ENCODE results near the gene KDM2B.
"Not testable (repeated sequence)": the region's sequence is repeated elsewhere in the genome, so short reads cannot be mapped to it uniquely, and the experiment has no call there.

KDM2B gene

GRCh38 chr12:121603581-121603980 lies 22.8 kb upstream of the KDM2B start:
- TF ChIP-seq CTCF (IDR thresholded peaks at IDR 0.05; ENCODE audit: insufficient read depth, low read depth, low read length, missing control alignments): no peak
- no peak overlapping the region for H3K4me3 ChIP-seq (ENCODE audit: low read length)
- peak; percentile 74 for DNase-seq (ENCODE audit: low read depth)

- no peak for TF ChIP-seq CTCF (IDR thresholded peaks at IDR 0.05; ENCODE audit: insufficient read depth, low read depth, low read length, missing control alignments)
- no peak overlapping the region for H3K4me3 ChIP-seq (ENCODE audit: low read length)
- no peak for DNase-seq (ENCODE audit: low read depth)
Measured at GRCh38 chr12:121602766-121603165, 21.9 kb upstream of the KDM2B start.

GRCh38 chr12:121600702-121601336 lies 20.0 kb upstream of the KDM2B start:
- no peak for DNase-seq (ENCODE audit: low read depth)
- TF ChIP-seq CTCF (IDR thresholded peaks at IDR 0.05; ENCODE audit: insufficient read depth, low read depth, low read length, missing control alignments): no peak
- no peak overlapping the region for H3K4me3 ChIP-seq (ENCODE audit: low read length)

- H3K4me3 ChIP-seq (ENCODE audit: low read length): no peak overlapping the region
- TF ChIP-seq CTCF (IDR thresholded peaks at IDR 0.05; ENCODE audit: insufficient read depth, low read depth, low read length, missing control alignments): no peak
- DNase-seq (ENCODE audit: low read depth): no peak
Measured at GRCh38 chr12:121596526-121596925, 15.7 kb upstream of the KDM2B start.

- no peak for DNase-seq (ENCODE audit: low read depth)
- no peak for TF ChIP-seq CTCF (IDR thresholded peaks at IDR 0.05; ENCODE audit: insufficient read depth, low read depth, low read length, missing control alignments)
Measured at GRCh38 chr12:121595520-121595919, 14.7 kb upstream of the KDM2B start.

GRCh38 chr12:121592320-121592719 lies 11.5 kb upstream of the KDM2B start:
- TF ChIP-seq CTCF (IDR thresholded peaks at IDR 0.05; ENCODE audit: insufficient read depth, low read depth, low read length, missing control alignments): no peak
- no peak for DNase-seq (ENCODE audit: low read depth)
- H3K4me3 ChIP-seq (ENCODE audit: low read length): no peak overlapping the region

More at GRCh38 chr12:121595520-121595919, 14.7 kb upstream of the KDM2B start:
- H3K4me3 ChIP-seq (ENCODE audit: low read length): no peak overlapping the region

GRCh38 chr12:121590476-121591143 lies 9.8 kb upstream of the KDM2B start:
- TF ChIP-seq CTCF (IDR thresholded peaks at IDR 0.05; ENCODE audit: insufficient read depth, low read depth, low read length, missing control alignments): no peak
- peak; percentile 60 for DNase-seq (ENCODE audit: low read depth)
- H3K4me3 ChIP-seq (ENCODE audit: low read length): no peak overlapping the region

GRCh38 chr12:121584885-121585284 lies 4.1 kb upstream of the KDM2B start:
- not testable (repeated sequence) for H3K4me3 ChIP-seq (ENCODE audit: low read length); DNase-seq (ENCODE audit: low read depth)

- DNase-seq (ENCODE audit: low read depth); H3K4me3 ChIP-seq (ENCODE audit: low read length): not testable (repeated sequence)
Measured at GRCh38 chr12:121583334-121583661, 2.5 kb upstream of the KDM2B start.
